Measurements from ENCODE around the gene TDRD15.

GRCh38 chr2:21148718-21149117 is 24.9 kb downstream of the TDRD15 start:
- TF ChIP-seq POLR2A (IDR thresholded peaks at IDR 0.05) (no peak), CTCF (IDR thresholded peaks at IDR 0.05) (no peak), EP300 (IDR thresholded peaks at IDR 0.05) (no peak)
